Measurements from ENCODE around the gene RPH3AL. TPM values are rescaled to one million over a fixed set of nuclear protein-coding genes. Genes with fewer than 3 reads are reported as not detected.

Gene RPH3AL
- total RNA-seq, 4 donors from 2014 or later, result 31.4 to 92.4 (median 48.6) TPM

- DNase-seq, result no peak
- H3K4me3 ChIP-seq, result no peak overlapping the region
These were observed 24.6 kb downstream of the RPH3AL start for GRCh38 chr17:327971-328370.

GRCh38 chr17:327296-327695 is 25.3 kb downstream of the RPH3AL start:
- Histone ChIP-seq H3K4me1 (no peaks in the 10 kb centered on the region), H3K4me3 (no peak overlapping the region), H3K27ac (no peak overlapping the region), H3K27me3 (no peaks in the 10 kb centered on the region), H3K9me3 (no peaks in the 10 kb centered on the region), H3K36me3 (peaks cover 0 to 6% (median 0%) of the 10 kb centered on the region in 3 donors)
- TF ChIP-seq POLR2A (IDR thresholded peaks at IDR 0.05) (no peak), CTCF (IDR thresholded peaks at IDR 0.05) (no peak)
- DNase-seq, result no peak

More at GRCh38 chr17:327971-328370, 24.6 kb downstream of the RPH3AL start:
- Histone ChIP-seq H3K27me3 (no peaks in the 10 kb centered on the region), H3K4me1 (no peaks in the 10 kb centered on the region), H3K36me3 (peaks cover 0 to 6% (median 0%) of the 10 kb centered on the region in 3 donors), H3K27ac (no peak overlapping the region), H3K9me3 (no peaks in the 10 kb centered on the region)
- TF ChIP-seq POLR2A (IDR thresholded peaks at IDR 0.05) (no peak), CTCF (IDR thresholded peaks at IDR 0.05) (no peak)

GRCh38 chr17:326010-326621 is 26.5 kb downstream of the RPH3AL start:
- TF ChIP-seq CTCF (IDR thresholded peaks at IDR 0.05) (no peak), POLR2A (IDR thresholded peaks at IDR 0.05) (no peak)
- no peak for DNase-seq

GRCh38 chr17:325270-326009 is 27.2 kb downstream of the RPH3AL start:
- no peak for DNase-seq
- H3K27me3 ChIP-seq, result no peaks in the 10 kb centered on the region

More at GRCh38 chr17:326010-326621, 26.5 kb downstream of the RPH3AL start:
- H3K36me3 ChIP-seq, result peaks cover 0 to 6% (median 0%) of the 10 kb centered on the region in 3 donors
- H3K27me3 ChIP-seq, result no peaks in the 10 kb centered on the region
- no peak overlapping the region for H3K4me3 ChIP-seq
- no peaks in the 10 kb centered on the region for H3K9me3 ChIP-seq
- no peaks in the 10 kb centered on the region for H3K4me1 ChIP-seq
- no peak overlapping the region for H3K27ac ChIP-seq

More at GRCh38 chr17:325270-326009, 27.2 kb downstream of the RPH3AL start:
- Histone ChIP-seq H3K27ac (no peak overlapping the region), H3K36me3 (peaks cover 0 to 6% (median 0%) of the 10 kb centered on the region in 3 donors), H3K4me3 (no peak overlapping the region), H3K4me1 (no peaks in the 10 kb centered on the region), H3K9me3 (no peaks in the 10 kb centered on the region)
- no peak for TF ChIP-seq POLR2A (IDR thresholded peaks at IDR 0.05)
- TF ChIP-seq CTCF (IDR thresholded peaks at IDR 0.05), result no peak

Data from Peyer's patch (tissue), 4 donors.